ENCODE measurements around the gene TLL2. TPM values are rescaled to one million over a fixed set of nuclear protein-coding genes. Genes with fewer than 3 reads are reported as not detected.

The TLL2 gene
- total RNA-seq, 1 experiment from 2014 or later, result 0.11 TPM

DNA sequence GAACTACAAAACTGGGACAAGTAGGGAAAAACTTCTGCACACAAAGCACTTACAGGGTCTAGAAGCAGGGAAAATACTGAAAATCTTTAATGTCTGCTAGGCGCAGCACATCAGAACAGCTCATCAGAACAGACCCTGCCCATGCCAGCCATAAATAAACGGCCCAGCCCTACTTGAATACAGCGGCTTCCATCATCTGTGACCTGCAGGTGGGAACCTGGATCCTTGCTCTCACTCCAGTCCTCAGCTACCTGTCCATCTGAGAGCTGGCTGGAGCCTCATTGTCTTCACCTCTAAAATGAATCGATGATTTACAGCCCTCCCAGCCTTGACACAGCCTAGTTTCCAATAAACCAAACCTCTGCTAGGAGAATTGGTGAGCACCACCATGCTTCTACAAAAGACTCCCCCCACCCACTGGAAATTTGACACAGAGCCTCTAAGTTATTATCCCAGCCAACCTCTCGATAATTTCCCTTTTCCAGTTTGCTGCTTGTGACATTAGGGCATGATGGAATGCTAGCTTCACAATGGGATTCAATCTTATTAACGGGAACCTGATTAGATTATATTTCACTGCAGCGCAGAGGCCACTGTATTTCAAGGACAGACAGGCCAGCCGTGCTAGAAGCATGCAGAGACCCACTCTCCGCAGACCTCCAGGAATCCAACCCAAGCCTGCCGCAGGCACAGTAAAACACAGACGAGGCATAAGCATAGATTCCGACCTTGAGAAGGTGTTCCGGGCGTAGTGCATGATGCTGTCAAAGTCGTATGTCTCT is 93.3 kb downstream of the TLL2 start:
- no peak for DNase-seq (ENCODE audit: low spot score)
- BruUV-seq (replicated peaks), result no TSS peak
- Histone ChIP-seq H3K27me3 (replicated peaks; ENCODE audit: insufficient read depth, low read depth, low read length, poor library complexity) (peaks cover 5% of the 10 kb centered on the region), H3K4me3 (ENCODE audit: low read depth, low read length, poor library complexity, severe bottlenecking) (no peak overlapping the region), H3K4me1 (ENCODE audit: insufficient read depth, low read length, poor library complexity, severe bottlenecking) (peaks cover 5% of the 10 kb centered on the region), H3K27ac (ENCODE audit: low read depth, low read length, poor library complexity, severe bottlenecking) (no peak overlapping the region), H3K9me3 (ENCODE audit: low read depth, low read length, poor library complexity, severe bottlenecking) (no peaks in the 10 kb centered on the region), H3K36me3 (ENCODE audit: insufficient read depth, low read length, poor library complexity, severe bottlenecking) (no peaks in the 10 kb centered on the region)
- ChIA-PET POLR2A (ENCODE audit: low non-redundant PET) (no interaction called here), CTCF (no interaction called here)
- intact Hi-C loops (cut with micrococcal nuclease; ENCODE audit: unreplicated experiment), result no loop called here
- TF ChIP-seq, protein P1, sequence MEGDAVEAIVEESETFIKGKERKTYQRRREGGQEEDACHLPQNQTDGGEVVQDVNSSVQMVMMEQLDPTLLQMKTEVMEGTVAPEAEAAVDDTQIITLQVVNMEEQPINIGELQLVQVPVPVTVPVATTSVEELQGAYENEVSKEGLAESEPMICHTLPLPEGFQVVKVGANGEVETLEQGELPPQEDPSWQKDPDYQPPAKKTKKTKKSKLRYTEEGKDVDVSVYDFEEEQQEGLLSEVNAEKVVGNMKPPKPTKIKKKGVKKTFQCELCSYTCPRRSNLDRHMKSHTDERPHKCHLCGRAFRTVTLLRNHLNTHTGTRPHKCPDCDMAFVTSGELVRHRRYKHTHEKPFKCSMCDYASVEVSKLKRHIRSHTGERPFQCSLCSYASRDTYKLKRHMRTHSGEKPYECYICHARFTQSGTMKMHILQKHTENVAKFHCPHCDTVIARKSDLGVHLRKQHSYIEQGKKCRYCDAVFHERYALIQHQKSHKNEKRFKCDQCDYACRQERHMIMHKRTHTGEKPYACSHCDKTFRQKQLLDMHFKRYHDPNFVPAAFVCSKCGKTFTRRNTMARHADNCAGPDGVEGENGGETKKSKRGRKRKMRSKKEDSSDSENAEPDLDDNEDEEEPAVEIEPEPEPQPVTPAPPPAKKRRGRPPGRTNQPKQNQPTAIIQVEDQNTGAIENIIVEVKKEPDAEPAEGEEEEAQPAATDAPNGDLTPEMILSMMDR (conservative IDR thresholded peaks at IDR 0.05; ENCODE audit: low read depth, low read length), result no peak
- no peak for TF ChIP-seq EZH2 (IDR thresholded peaks at IDR 0.05; ENCODE audit: borderline replicate concordance, low read depth, low read length, poor library complexity, severe bottlenecking)

DNA sequence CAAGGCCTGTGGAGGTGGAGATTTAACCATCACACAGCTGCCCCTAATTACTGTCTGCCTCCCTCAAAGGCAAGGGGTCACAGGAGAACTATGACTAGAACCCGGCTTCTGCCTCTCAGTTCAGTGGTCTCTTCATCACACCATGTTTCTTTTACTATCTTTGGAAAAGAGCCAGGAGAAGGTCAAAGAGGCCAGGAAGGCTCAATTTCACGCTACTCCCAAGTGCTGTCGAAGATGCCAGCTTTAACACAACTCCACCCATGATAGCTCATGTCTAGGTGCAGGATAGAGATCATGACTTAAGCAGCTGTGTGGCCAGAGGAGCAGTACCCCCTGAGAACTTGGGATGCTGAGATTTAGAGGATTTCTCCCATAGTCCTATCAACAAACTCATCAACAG is 94.4 kb downstream of the TLL2 start:
- intact Hi-C loops (cut with micrococcal nuclease; ENCODE audit: unreplicated experiment), result no loop called here
- Histone ChIP-seq H3K27ac (ENCODE audit: low read depth, low read length, poor library complexity, severe bottlenecking) (no peak overlapping the region), H3K4me1 (ENCODE audit: insufficient read depth, low read length, poor library complexity, severe bottlenecking) (peaks cover 5% of the 10 kb centered on the region), H3K27me3 (replicated peaks; ENCODE audit: insufficient read depth, low read depth, low read length, poor library complexity) (no peaks in the 10 kb centered on the region), H3K9me3 (ENCODE audit: low read depth, low read length, poor library complexity, severe bottlenecking) (no peaks in the 10 kb centered on the region), H3K36me3 (ENCODE audit: insufficient read depth, low read length, poor library complexity, severe bottlenecking) (no peaks in the 10 kb centered on the region), H3K4me3 (ENCODE audit: low read depth, low read length, poor library complexity, severe bottlenecking) (no peak overlapping the region)
- ChIA-PET POLR2A (ENCODE audit: low non-redundant PET) (no interaction called here), CTCF (no interaction called here)
- DNase-seq (ENCODE audit: low spot score), result no peak
- TF ChIP-seq, protein P1 (conservative IDR thresholded peaks at IDR 0.05; ENCODE audit: low read depth, low read length), result no peak
- TF ChIP-seq EZH2 (IDR thresholded peaks at IDR 0.05; ENCODE audit: borderline replicate concordance, low read depth, low read length, poor library complexity, severe bottlenecking), result no peak
- no TSS peak for BruUV-seq (replicated peaks)

DNA sequence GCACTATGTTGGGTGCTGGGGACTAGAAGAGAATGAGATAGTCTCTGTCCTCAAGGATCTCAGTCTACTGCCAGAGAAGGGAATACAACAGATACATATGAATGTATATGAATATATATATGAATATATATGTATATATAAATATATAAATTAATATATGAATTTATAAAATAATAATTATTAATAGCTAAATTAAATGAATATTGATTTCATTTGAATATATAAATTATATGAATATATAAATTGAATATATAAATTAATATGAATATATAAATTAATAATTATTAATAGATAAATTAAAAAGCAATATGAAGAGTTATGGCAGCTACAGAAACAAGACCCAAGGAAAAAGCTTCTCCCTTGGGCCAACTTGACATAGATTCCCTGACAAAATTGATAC is 95.1 kb downstream of the TLL2 start:
- TF ChIP-seq EZH2 (IDR thresholded peaks at IDR 0.05; ENCODE audit: borderline replicate concordance, low read depth, low read length, poor library complexity, severe bottlenecking), result no peak
- TF ChIP-seq, protein P1 (conservative IDR thresholded peaks at IDR 0.05; ENCODE audit: low read depth, low read length), result no peak
- Histone ChIP-seq H3K9me3 (ENCODE audit: low read depth, low read length, poor library complexity, severe bottlenecking) (no peaks in the 10 kb centered on the region), H3K4me1 (ENCODE audit: insufficient read depth, low read length, poor library complexity, severe bottlenecking) (peaks cover 5% of the 10 kb centered on the region), H3K27me3 (replicated peaks; ENCODE audit: insufficient read depth, low read depth, low read length, poor library complexity) (no peaks in the 10 kb centered on the region), H3K4me3 (ENCODE audit: low read depth, low read length, poor library complexity, severe bottlenecking) (no peak overlapping the region), H3K27ac (ENCODE audit: low read depth, low read length, poor library complexity, severe bottlenecking) (no peak overlapping the region), H3K36me3 (ENCODE audit: insufficient read depth, low read length, poor library complexity, severe bottlenecking) (no peaks in the 10 kb centered on the region)
- POLR2A ChIA-PET (ENCODE audit: low non-redundant PET), result no interaction called here
- DNase-seq (ENCODE audit: low spot score), result no peak
- intact Hi-C loops (cut with micrococcal nuclease; ENCODE audit: unreplicated experiment), result no loop called here
- no TSS peak for BruUV-seq (replicated peaks)
- CTCF ChIA-PET, result interaction anchor here (0.6 kb wide), 1 partner anchor 59 kb away, joined by 10 read pairs; no protein-coding TSS in a partner anchor
